IPS-15b (cell line): ENCODE data around the gene MSI2.

Experiments used
- H3K27me3 ChIP-seq: one replicate; pipeline ENCODE4 v1.6.1; 2013; ENCODE audit warnings: low read length; ENCODE audit not compliant: control insufficient read depth, insufficient read depth
- H3K36me3 ChIP-seq: one replicate; pipeline ENCODE4 v1.6.1; 2013; ENCODE audit warnings: low read length; ENCODE audit not compliant: control insufficient read depth, insufficient read depth
- H3K4me1 ChIP-seq: one replicate; pipeline ENCODE4 v1.6.1; 2013; ENCODE audit warnings: mild to moderate bottlenecking, low read length; ENCODE audit not compliant: control insufficient read depth, insufficient read depth
- H3K4me3 ChIP-seq: one replicate; pipeline ENCODE4 v1.5.1; 2013; ENCODE audit warnings: low read depth, low read length
- H3K9ac ChIP-seq: one replicate; pipeline ENCODE4 v1.6.1; 2013; ENCODE audit warnings: low read depth, mild to moderate bottlenecking, low read length
- H3K9me3 ChIP-seq: one replicate; pipeline ENCODE4 v1.6.1; 2013; ENCODE audit warnings: mild to moderate bottlenecking, low read length; ENCODE audit not compliant: control insufficient read depth, insufficient read depth

MSI2 gene

GRCh38 chr17:57356719-57357391 lies 100.5 kb downstream of the MSI2 start:
- no peak overlapping the region for H3K9ac ChIP-seq
- no peak overlapping the region for H3K4me3 ChIP-seq
- peaks cover 8% of the 10 kb centered on the region for H3K4me1 ChIP-seq

GRCh38 chr17:57357392-57357784 lies 101.1 kb downstream of the MSI2 start:
- no peaks in the 10 kb centered on the region for H3K36me3 ChIP-seq
- H3K9ac ChIP-seq, result no peak overlapping the region
- no peaks in the 10 kb centered on the region for H3K27me3 ChIP-seq
- H3K9me3 ChIP-seq, result no peaks in the 10 kb centered on the region
- peaks cover 8% of the 10 kb centered on the region for H3K4me1 ChIP-seq
- H3K4me3 ChIP-seq, result no peak overlapping the region

More at GRCh38 chr17:57356719-57357391, 100.5 kb downstream of the MSI2 start:
- H3K27me3 ChIP-seq, result no peaks in the 10 kb centered on the region
- no peaks in the 10 kb centered on the region for H3K36me3 ChIP-seq
- H3K9me3 ChIP-seq, result no peaks in the 10 kb centered on the region

GRCh38 chr17:57357830-57358430 lies 101.6 kb downstream of the MSI2 start:
- Histone ChIP-seq H3K4me3 (no peak overlapping the region), H3K4me1 (peaks cover 8% of the 10 kb centered on the region), H3K27me3 (no peaks in the 10 kb centered on the region), H3K36me3 (no peaks in the 10 kb centered on the region), H3K9ac (no peak overlapping the region), H3K9me3 (no peaks in the 10 kb centered on the region)

- H3K9ac ChIP-seq, result no peak overlapping the region
- H3K4me1 ChIP-seq, result peaks cover 8% of the 10 kb centered on the region
- no peaks in the 10 kb centered on the region for H3K36me3 ChIP-seq
- H3K9me3 ChIP-seq, result no peaks in the 10 kb centered on the region
- H3K4me3 ChIP-seq, result no peak overlapping the region
- H3K27me3 ChIP-seq, result no peaks in the 10 kb centered on the region
Observed at GRCh38 chr17:57360266-57360665, 103.9 kb downstream of the MSI2 start.

GRCh38 chr17:57362797-57363556 lies 106.7 kb downstream of the MSI2 start:
- Histone ChIP-seq H3K27me3 (no peaks in the 10 kb centered on the region), H3K4me1 (peaks cover 4% of the 10 kb centered on the region), H3K9ac (no peak overlapping the region), H3K36me3 (no peaks in the 10 kb centered on the region), H3K9me3 (no peaks in the 10 kb centered on the region), H3K4me3 (no peak overlapping the region)

GRCh38 chr17:57363580-57363979 lies 107.3 kb downstream of the MSI2 start:
- Histone ChIP-seq H3K36me3 (no peaks in the 10 kb centered on the region), H3K4me1 (peaks cover 4% of the 10 kb centered on the region), H3K27me3 (no peaks in the 10 kb centered on the region), H3K4me3 (no peak overlapping the region), H3K9me3 (no peaks in the 10 kb centered on the region), H3K9ac (no peak overlapping the region)

- H3K4me3 ChIP-seq, result no peak overlapping the region
- H3K9me3 ChIP-seq, result no peaks in the 10 kb centered on the region
- no peaks in the 10 kb centered on the region for H3K36me3 ChIP-seq
- H3K9ac ChIP-seq, result no peak overlapping the region
- H3K27me3 ChIP-seq, result no peaks in the 10 kb centered on the region
- peaks cover 4% of the 10 kb centered on the region for H3K4me1 ChIP-seq
Observed at GRCh38 chr17:57363998-57364643, 107.8 kb downstream of the MSI2 start.

- Histone ChIP-seq H3K4me3 (no peak overlapping the region), H3K36me3 (no peaks in the 10 kb centered on the region), H3K27me3 (no peaks in the 10 kb centered on the region), H3K4me1 (peaks cover 4% of the 10 kb centered on the region), H3K9me3 (no peaks in the 10 kb centered on the region), H3K9ac (no peak overlapping the region)
Observed at GRCh38 chr17:57365420-57365819, 109.1 kb downstream of the MSI2 start.

- no peaks in the 10 kb centered on the region for H3K27me3 ChIP-seq
- no peaks in the 10 kb centered on the region for H3K36me3 ChIP-seq
- no peak overlapping the region for H3K4me3 ChIP-seq
- H3K9ac ChIP-seq, result no peak overlapping the region
- H3K4me1 ChIP-seq, result peaks cover 4% of the 10 kb centered on the region
- H3K9me3 ChIP-seq, result no peaks in the 10 kb centered on the region
Observed at GRCh38 chr17:57366177-57366557, 109.8 kb downstream of the MSI2 start.

- Histone ChIP-seq H3K4me3 (no peak overlapping the region), H3K36me3 (no peaks in the 10 kb centered on the region), H3K9me3 (no peaks in the 10 kb centered on the region), H3K4me1 (peaks cover 4% of the 10 kb centered on the region), H3K27me3 (no peaks in the 10 kb centered on the region), H3K9ac (no peak overlapping the region)
Observed at GRCh38 chr17:57366558-57367351, 110.4 kb downstream of the MSI2 start.

- H3K9me3 ChIP-seq, result no peaks in the 10 kb centered on the region
- peaks cover 4% of the 10 kb centered on the region for H3K4me1 ChIP-seq
- H3K27me3 ChIP-seq, result no peaks in the 10 kb centered on the region
- no peak overlapping the region for H3K4me3 ChIP-seq
- peaks cover 3% of the 10 kb centered on the region for H3K36me3 ChIP-seq
- H3K9ac ChIP-seq, result no peak overlapping the region
Observed at GRCh38 chr17:57368637-57369336, 112.5 kb downstream of the MSI2 start.
